Stomach (tissue), 9 donors: ENCODE measurements around the gene ENOX1. TPM values are rescaled to one million over a fixed set of nuclear protein-coding genes. Genes with fewer than 3 reads are reported as not detected.
A peak's percentile ranks its signal among the peaks of the same experiment; 100 is the strongest.

ENCODE experiments used
- DNase-seq, 2 donors: peaks; one replicate each; pipeline versions ENCODE4 v3.0.0 to v3.0.0-alpha.2; 2013 to 2019
- H3K27ac ChIP-seq, 5 donors: fragments of 200-600 bp in 4 of 5; sonication (generic) in 4 of 5; one replicate each; pipeline ENCODE4 v1.5.1; 2013 to 2019; ENCODE audit warnings: mild to moderate bottlenecking in 1 of 5, moderate library complexity in 1 of 5
- H3K27me3 ChIP-seq, 3 donors: fragments of 200-600 bp; sonication (generic); one replicate each; pipeline ENCODE4 v1.5.1; 2017 to 2019; ENCODE audit warnings: mixed run types in 1 of 3
- H3K36me3 ChIP-seq, 4 donors: fragments of 200-600 bp; sonication (generic); 1 replicate in 3 of 4; 2 replicates in 1 of 4; pipeline ENCODE4 v1.5.1; 2016 to 2019
- H3K4me1 ChIP-seq, 4 donors: fragments of 200-600 bp; sonication (generic); one replicate each; pipeline ENCODE4 v1.5.1; 2016 to 2019
- H3K4me3 ChIP-seq, 4 donors: fragments of 200-600 bp; sonication (generic) in 3 of 4; one replicate each; pipeline ENCODE4 v1.5.1; 2016 to 2019; ENCODE audit warnings: mild to moderate bottlenecking in 1 of 4
- H3K9me3 ChIP-seq, 4 donors: fragments of 200-600 bp; sonication (generic); one replicate each; pipeline ENCODE4 v1.5.1; 2016 to 2019
- EP300 ChIP-seq: sonication (generic); formaldehyde crosslinking; IDR thresholded peaks from one replicate; pipeline ENCODE4 v1.6.1; 2017; ENCODE audit warnings: antibody characterized with exemption
- POLR2A ChIP-seq, 4 donors: fragments of 450-650 bp; IDR thresholded peaks; one replicate each; pipeline ENCODE4 v1.6.1; 2016; ENCODE audit warnings: antibody characterized with exemption in 4 of 4, control low read depth in 2 of 4, mild to moderate bottlenecking in 1 of 4, moderate library complexity in 1 of 4
- POLR2AphosphoS5 ChIP-seq, 3 donors: sonication (generic); formaldehyde crosslinking; IDR thresholded peaks; one replicate each; pipeline ENCODE4 v1.6.1; 2016; ENCODE audit warnings: antibody characterized with exemption in 3 of 3
- WGBS, 5 donors: extraction: QIAGEN DNeasy Blood & Tissue Kit in 3 of 5; methylation state at CpG; one replicate each; pipeline versions ENCODE4 v1.1.5 to v1.1.7; 2013 to 2018; 5-methylcytosine and 5-hydroxymethylcytosine counted together
- intact Hi-C: fragments of 100-400 bp; cut with DNase I; formaldehyde crosslinking; loops from one replicate; pipeline ENCODE4 v1.15.1; 2023; ENCODE audit warnings: low total_unique reads
- polyA plus RNA-seq, 3 donors: library from polyadenylated mRNA; stranded (reverse); fragments of 200-250 nt; gene quantifications; one replicate each; pipeline ENCODE4 v1.2.3, GENCODE V29; 2013
- total RNA-seq, 5 donors: library from RNA; depleted of rRNA; stranded (reverse); fragments of >200 nt; gene quantifications; one replicate each; pipeline versions ENCODE4 v1.1.0 to v1.2.3, GENCODE V29; 2014 to 2016
- TF ChIP-seq, protein P1 (sequence below), 7 experiments: fragments of 450-650 bp in 4 of 7; fragments of 200-600 bp in 3 of 7; sonication (generic) in 3 of 7; IDR thresholded peaks; one replicate each; pipeline ENCODE4 v1.5.1; 2016 to 2019; ENCODE audit warnings: antibody characterized with exemption in 7 of 7, control low read depth in 2 of 7, mild to moderate bottlenecking in 1 of 7
- donor health status: healthy with polysubstance abuse.
- donor health status: Bipolar disorder and iron deficiency.
- donor health status: healthy.

Gene ENOX1
- total and polyA plus RNA-seq, 8 donors = 0.46 to 6.2 (median 1.4) TPM; not detected in 1

DNA sequence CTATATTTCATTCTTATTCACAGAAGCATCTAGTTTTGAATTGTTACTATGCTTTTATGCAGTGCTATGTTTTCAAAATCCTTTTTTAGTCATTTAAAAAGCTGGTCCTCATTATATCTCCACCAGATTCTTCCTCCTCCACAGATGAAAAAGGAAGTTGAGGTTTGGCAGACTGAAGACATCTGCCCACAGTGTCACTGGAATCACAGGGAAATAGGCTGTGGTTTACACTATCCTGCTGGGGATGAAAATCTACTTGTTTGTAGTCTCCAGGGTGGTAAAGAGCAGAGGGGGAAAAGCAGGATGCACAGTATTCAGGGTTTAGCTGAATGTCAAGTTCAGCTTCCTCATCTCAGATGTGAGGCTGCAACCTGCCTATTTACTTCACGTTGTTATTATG is 412.2 kb downstream of the ENOX1 start:
- TF ChIP-seq EP300 (no peak), POLR2A (IDR thresholded peaks at IDR 0.05) (no peak), POLR2AphosphoS5 (IDR thresholded peaks at IDR 0.05) (no peak)
- TF ChIP-seq, protein P1, sequence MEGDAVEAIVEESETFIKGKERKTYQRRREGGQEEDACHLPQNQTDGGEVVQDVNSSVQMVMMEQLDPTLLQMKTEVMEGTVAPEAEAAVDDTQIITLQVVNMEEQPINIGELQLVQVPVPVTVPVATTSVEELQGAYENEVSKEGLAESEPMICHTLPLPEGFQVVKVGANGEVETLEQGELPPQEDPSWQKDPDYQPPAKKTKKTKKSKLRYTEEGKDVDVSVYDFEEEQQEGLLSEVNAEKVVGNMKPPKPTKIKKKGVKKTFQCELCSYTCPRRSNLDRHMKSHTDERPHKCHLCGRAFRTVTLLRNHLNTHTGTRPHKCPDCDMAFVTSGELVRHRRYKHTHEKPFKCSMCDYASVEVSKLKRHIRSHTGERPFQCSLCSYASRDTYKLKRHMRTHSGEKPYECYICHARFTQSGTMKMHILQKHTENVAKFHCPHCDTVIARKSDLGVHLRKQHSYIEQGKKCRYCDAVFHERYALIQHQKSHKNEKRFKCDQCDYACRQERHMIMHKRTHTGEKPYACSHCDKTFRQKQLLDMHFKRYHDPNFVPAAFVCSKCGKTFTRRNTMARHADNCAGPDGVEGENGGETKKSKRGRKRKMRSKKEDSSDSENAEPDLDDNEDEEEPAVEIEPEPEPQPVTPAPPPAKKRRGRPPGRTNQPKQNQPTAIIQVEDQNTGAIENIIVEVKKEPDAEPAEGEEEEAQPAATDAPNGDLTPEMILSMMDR (IDR thresholded peaks at IDR 0.05) = no peak
- DNase-seq = no peak
- intact Hi-C loops = no loop called here
- Histone ChIP-seq H3K27me3 (no peaks in the 10 kb centered on the region), H3K4me1 (peaks cover 0 to 49% (median 16%) of the 10 kb centered on the region in 4 donors), H3K36me3 (no peaks in the 10 kb centered on the region), H3K27ac (no peak overlapping the region), H3K4me3 (no peak overlapping the region), H3K9me3 (peaks cover 0 to 2% (median 0%) of the 10 kb centered on the region in 4 donors)
- WGBS, 5 donors = 47 to 75% (median 70%) methylated on average over 1 of the region's 1 CpG

DNA sequence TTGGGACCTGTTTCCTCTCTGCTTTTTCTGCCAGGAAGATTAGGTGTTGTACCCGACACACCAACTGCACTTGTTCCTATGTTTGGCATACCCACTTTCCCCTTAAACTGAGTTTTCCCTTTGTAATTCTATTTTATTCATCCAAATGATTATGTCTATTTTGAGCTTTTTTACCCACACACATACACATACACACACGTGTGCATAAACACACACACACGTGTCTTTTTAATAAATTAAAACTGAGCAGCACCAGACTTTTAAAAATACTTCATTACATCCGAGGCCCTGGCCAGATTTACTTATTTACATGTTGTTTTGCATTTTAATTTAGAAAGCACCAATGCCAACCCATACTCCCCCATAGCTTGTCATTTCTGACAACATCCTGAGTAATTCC is 413.4 kb downstream of the ENOX1 start:
- no peak for DNase-seq
- H3K4me1 ChIP-seq = peaks cover 0 to 52% (median 14%) of the 10 kb centered on the region in 4 donors
- H3K36me3 ChIP-seq = no peaks in the 10 kb centered on the region
- H3K9me3 ChIP-seq = no peaks in the 10 kb centered on the region
- H3K27ac ChIP-seq = no peak overlapping the region
- no peak overlapping the region for H3K4me3 ChIP-seq
- no peaks in the 10 kb centered on the region for H3K27me3 ChIP-seq
- TF ChIP-seq, protein P1 (IDR thresholded peaks at IDR 0.05) = no peak
- TF ChIP-seq POLR2A (IDR thresholded peaks at IDR 0.05) (no peak), EP300 (no peak), POLR2AphosphoS5 (IDR thresholded peaks at IDR 0.05) (no peak)
- 66 to 81% (median 80%) methylated on average over 4 of the region's 4 CpGs for WGBS, 5 donors
- intact Hi-C loops = no loop called here

- Histone ChIP-seq H3K9me3 (no peaks in the 10 kb centered on the region), H3K4me3 (no peak overlapping the region), H3K27me3 (no peaks in the 10 kb centered on the region), H3K36me3 (no peaks in the 10 kb centered on the region), H3K4me1 (peaks cover 0 to 45% (median 13%) of the 10 kb centered on the region in 4 donors), H3K27ac (no peak overlapping the region)
- TF ChIP-seq EP300 = no peak
- intact Hi-C loops = no loop called here
- 85 to 92% (median 89%) methylated on average over 6 of the region's 6 CpGs for WGBS, 5 donors
- no peak for DNase-seq
These were observed 415.9 kb downstream of the ENOX1 start for GRCh38 chr13:43370842-43371241.

GRCh38 chr13:43369319-43369718 is 417.5 kb downstream of the ENOX1 start:
- 65 to 84% (median 71%) methylated on average over 4 of the region's 4 CpGs for WGBS, 5 donors

DNA sequence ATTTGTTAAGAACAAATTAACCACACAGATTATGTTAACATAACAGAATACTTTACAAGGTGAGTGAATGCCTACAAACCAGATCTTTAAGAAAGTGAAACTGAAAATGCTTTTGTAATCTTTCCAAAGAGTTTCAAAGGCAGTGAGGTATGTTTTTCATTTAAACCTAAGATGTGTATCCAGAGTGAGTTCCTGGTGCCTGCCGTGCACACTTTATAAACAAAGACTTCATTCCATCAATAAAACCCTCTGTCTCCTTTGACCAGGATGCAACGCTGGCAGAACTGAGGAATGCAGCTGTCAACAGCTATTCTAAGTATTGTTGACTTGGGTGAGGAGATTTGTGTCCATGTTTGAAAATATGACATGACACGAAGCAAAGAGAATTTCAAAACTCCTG is 418.8 kb downstream of the ENOX1 start:
- intact Hi-C loops = no loop called here
- Histone ChIP-seq H3K4me3 (peak overlapping the region in 1 of 4 donors; percentile 4), H3K9me3 (no peaks in the 10 kb centered on the region), H3K27me3 (no peaks in the 10 kb centered on the region), H3K36me3 (no peaks in the 10 kb centered on the region), H3K27ac (peak overlapping the region in 2 of 5 donors; percentile 15 to 43), H3K4me1 (peaks cover 0 to 56% (median 12%) of the 10 kb centered on the region in 4 donors)
- TF ChIP-seq POLR2AphosphoS5 (IDR thresholded peaks at IDR 0.05) (no peak), POLR2A (IDR thresholded peaks at IDR 0.05) (no peak)
- TF ChIP-seq, protein P1 (IDR thresholded peaks at IDR 0.05) = no peak
- DNase-seq = peak in 1 of 2 donors; percentile 45
- 8 to 24% (median 20%) methylated on average over 3 of the region's 3 CpGs for WGBS, 5 donors

More at GRCh38 chr13:43369319-43369718, 417.5 kb downstream of the ENOX1 start:
- no peak for DNase-seq
- Histone ChIP-seq H3K9me3 (no peaks in the 10 kb centered on the region), H3K4me3 (no peak overlapping the region), H3K4me1 (peaks cover 0 to 45% (median 12%) of the 10 kb centered on the region in 4 donors), H3K27ac (no peak overlapping the region), H3K27me3 (no peaks in the 10 kb centered on the region), H3K36me3 (no peaks in the 10 kb centered on the region)
- TF ChIP-seq, protein P1 (IDR thresholded peaks at IDR 0.05) = no peak
- no peak for TF ChIP-seq EP300
- TF ChIP-seq POLR2AphosphoS5 (IDR thresholded peaks at IDR 0.05) = no peak
- no peak for TF ChIP-seq POLR2A (IDR thresholded peaks at IDR 0.05)
- intact Hi-C loops = no loop called here
